K562 (cell line): Measurements from ENCODE around the gene RGS9BP. TPM values are rescaled to one million over a fixed set of nuclear protein-coding genes. Genes with fewer than 3 reads are reported as not detected.
"Not testable (repeated sequence)": the region's sequence is repeated elsewhere in the genome, so short reads cannot be mapped to it uniquely, and the experiment has no call there.

Experiments used
- CBX5 ChIP-seq: IDR thresholded peaks from 2 replicates; pipeline ENCODE4 v1.6.1; 2014; ENCODE audit warnings: low read depth, borderline replicate concordance
- CEBPG ChIP-seq, 3 experiments: fragments of 200-800 bp in 1 of 3; sonication (Bioruptor generic) in 1 of 3; sonication (generic) in 1 of 3; formaldehyde crosslinking in 1 of 3; IDR thresholded peaks in 2 of 3; conservative IDR thresholded peaks in 1 of 3; 2 replicates each; pipeline versions ENCODE4 v1.6.1 to v1.8.0; 2016 to 2022; ENCODE audit warnings: missing compliant biosample characterization in 2 of 3, missing genetic modification characterization in 2 of 3, mild to moderate bottlenecking in 1 of 3, missing genetic modification reagents in 1 of 3
- CHCHD3 ChIP-seq: fragments of 250-450 bp; sonication (Bioruptor Pico); IDR thresholded peaks from 2 replicates; pipeline ENCODE4 v2.1.2; 2022; ENCODE audit warnings: mild to moderate bottlenecking
- E2F4 ChIP-seq: sonication (generic); formaldehyde crosslinking; IDR thresholded peaks from 2 replicates; pipeline ENCODE4 v1.8.0; 2022; ENCODE audit warnings: mild to moderate bottlenecking, low read depth, missing genetic modification reagents
- ESRRA ChIP-seq: fragments of 450-650 bp; IDR thresholded peaks from 2 replicates; pipeline ENCODE4 v1.6.1; 2014; ENCODE audit warnings: low read depth, mild to moderate bottlenecking, moderate library complexity, borderline replicate concordance
- GTF2A2 ChIP-seq: IDR thresholded peaks from 2 replicates; pipeline ENCODE4 v1.6.1; 2016; ENCODE audit warnings: mild to moderate bottlenecking, missing genetic modification characterization, missing compliant biosample characterization
- GTF2E2 ChIP-seq: fragments of 200-800 bp; sonication (Bioruptor generic); IDR thresholded peaks from 2 replicates; pipeline ENCODE4 v1.6.1; 2016; ENCODE audit warnings: missing genetic modification characterization, missing compliant biosample characterization
- MAFG ChIP-seq: fragments of 450-650 bp; conservative IDR thresholded peaks from 2 replicates; pipeline ENCODE4 v1.6.1; 2016; ENCODE audit warnings: missing genetic modification characterization, missing compliant biosample characterization
- MTA3 ChIP-seq: fragments of 450-650 bp; formaldehyde crosslinking; IDR thresholded peaks from 2 replicates; pipeline ENCODE4 v1.6.1; 2017; ENCODE audit warnings: mild to moderate bottlenecking, borderline replicate concordance
- POLR2AphosphoS2 ChIP-seq: IDR thresholded peaks from 2 replicates; pipeline ENCODE4 v1.6.1; 2012; ENCODE audit warnings: low read length, improper control_type of control experiment
- POLR2AphosphoS5 ChIP-seq: IDR thresholded peaks from 2 replicates; pipeline ENCODE4 v1.6.1; 2011; ENCODE audit warnings: mild to moderate bottlenecking, low read depth, low read length, moderate library complexity; ENCODE audit not compliant: control insufficient read depth, insufficient read depth
- POLR2G ChIP-seq: fragments of 200-400 bp; formaldehyde crosslinking; IDR thresholded peaks from 2 replicates; pipeline ENCODE4 v1.6.1; 2017; ENCODE audit warnings: low read depth, mild to moderate bottlenecking, antibody characterized with exemption, low read length, moderate library complexity
- RBFOX2 ChIP-seq: fragments of 200-400 bp; formaldehyde crosslinking; IDR thresholded peaks from 2 replicates; pipeline ENCODE4 v1.6.1; 2017; ENCODE audit warnings: low read depth, mild to moderate bottlenecking, low read length, moderate library complexity
- SRF ChIP-seq, 2 experiments: fragments of 250-450, 450-650 bp in 1 of 2; sonication (Bioruptor Pico) in 1 of 2; sonication (generic) in 1 of 2; formaldehyde crosslinking; IDR thresholded peaks; 2 replicates each; pipeline versions ENCODE4 v1.5.0 to v1.5.1; 2020 to 2022; ENCODE audit warnings: mild to moderate bottlenecking in 1 of 2, missing genetic modification reagents in 1 of 2
- TAF1 ChIP-seq: IDR thresholded peaks from 2 replicates; pipeline ENCODE4 v1.6.1; 2011; ENCODE audit warnings: mild to moderate bottlenecking, low read length, moderate library complexity; ENCODE audit not compliant: insufficient read depth, control insufficient read depth, severe bottlenecking; ENCODE audit errors: extremely low read depth
- TBP ChIP-seq: optimal IDR thresholded peaks from 2 replicates; pipeline ENCODE3; 2011; ENCODE audit warnings: low read depth, low read length, improper control_type of control experiment
- TFAP4 ChIP-seq: sonication (generic); formaldehyde crosslinking; IDR thresholded peaks from 2 replicates; pipeline ENCODE4 v1.8.0; 2022; ENCODE audit warnings: missing genetic modification reagents, mild to moderate bottlenecking, moderate library complexity, borderline replicate concordance
- polyA plus RNA-seq, 8 experiments: library from polyadenylated mRNA; depleted of rRNA in 4 of 8; stranded (reverse) in 5 of 8; unstranded in 3 of 8; fragments of >200 nt; fragmentation: Nextera tagmentation in 2 of 8; fragmentation: Illumina TruSeq in 1 of 8; extraction: Ambion mirVana in 2 of 8; extraction: Trizol in 1 of 8; gene quantifications; 2 replicates each; pipeline versions ENCODE4 v1.2.1 to v1.2.3, GENCODE V29; 2011 to 2014; ENCODE audit warnings: inconsistent platforms in 1 of 8, missing spikeins in 1 of 8
- total RNA-seq, 7 experiments: library from RNA; depleted of rRNA in 6 of 7; stranded (reverse); fragments of >200 nt in 6 of 7; fragmentation: Illumina TruSeq in 2 of 7; extraction: Trizol in 2 of 7; gene quantifications; 2 replicates each; pipeline versions ENCODE4 v1.2.1 to v1.2.3, GENCODE V29; 2011 to 2021; ENCODE audit warnings: low replicate concordance in 1 of 7
- TF ChIP-seq, protein P1 (sequence below): sonication (generic); formaldehyde crosslinking; IDR thresholded peaks from 2 replicates; pipeline ENCODE4 v1.8.1; 2023; ENCODE audit warnings: mild to moderate bottlenecking, missing genetic modification reagents, moderate library complexity
- TF ChIP-seq, protein P2 (sequence below): fragments of 450-650 bp; IDR thresholded peaks from 2 replicates; pipeline ENCODE4 v1.6.1; 2016; ENCODE audit warnings: mild to moderate bottlenecking

Gene RGS9BP
- total and polyA plus RNA-seq, 9 of the 15 experiments (the other 6 are each of a cell fraction or from before 2014, with no cell fraction given): 0.03 to 1.3 (median 0.49) TPM

- TF ChIP-seq RBFOX2 (peak; percentile 34; the same call in 1 of the 2 replicates), CBX5 (peak; percentile 66; the same call in 1 of the 2 replicates), TAF1 (peak; percentile 67), CEBPG (tag; conservative IDR thresholded peaks at IDR 0.05 in 1 of 2, IDR thresholded peaks at IDR 0.05 in 1 of 2) (peak in 1 of 2 experiments; percentile 25; a peak in 1 of 4 replicates), ESRRA (peak; percentile 9; the same call in 1 of the 2 replicates), E2F4 (CRISPR knock-in tag) (0 out of 2 replicates have a peak, but pooled peaks have one; percentile 16), GTF2E2 (peak; percentile 55; the same call in 1 of the 2 replicates), TBP (peak; percentile 70), TFAP4 (peak; percentile 18; the same call in 1 of the 2 replicates), POLR2AphosphoS2 (0 out of 2 replicates have a peak, but pooled peaks have one; percentile 44), GTF2A2 (tag) (0 out of 2 replicates have a peak, but pooled peaks have one; percentile 24), MTA3 (peak; percentile 96), MAFG (peak; percentile 29; the same call in 1 of the 2 replicates), SRF (CRISPR knock-in tag; IDR thresholded peaks at IDR 0.05) (peak in 1 of 2 experiments; percentile 94; a peak in 2 of 4 replicates), CHCHD3 (CRISPR knock-in tag) (0 out of 2 replicates have a peak, but pooled peaks have one; percentile 35), POLR2G (peak; percentile 72), POLR2AphosphoS5 (peak; percentile 85)
- TF ChIP-seq CEBPG (CRISPR knock-in tag; IDR thresholded peaks at IDR 0.05): not testable (repeated sequence)
- TF ChIP-seq, protein P1, sequence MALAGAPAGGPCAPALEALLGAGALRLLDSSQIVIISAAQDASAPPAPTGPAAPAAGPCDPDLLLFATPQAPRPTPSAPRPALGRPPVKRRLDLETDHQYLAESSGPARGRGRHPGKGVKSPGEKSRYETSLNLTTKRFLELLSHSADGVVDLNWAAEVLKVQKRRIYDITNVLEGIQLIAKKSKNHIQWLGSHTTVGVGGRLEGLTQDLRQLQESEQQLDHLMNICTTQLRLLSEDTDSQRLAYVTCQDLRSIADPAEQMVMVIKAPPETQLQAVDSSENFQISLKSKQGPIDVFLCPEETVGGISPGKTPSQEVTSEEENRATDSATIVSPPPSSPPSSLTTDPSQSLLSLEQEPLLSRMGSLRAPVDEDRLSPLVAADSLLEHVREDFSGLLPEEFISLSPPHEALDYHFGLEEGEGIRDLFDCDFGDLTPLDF: peak; percentile 57
- TF ChIP-seq, protein P2, sequence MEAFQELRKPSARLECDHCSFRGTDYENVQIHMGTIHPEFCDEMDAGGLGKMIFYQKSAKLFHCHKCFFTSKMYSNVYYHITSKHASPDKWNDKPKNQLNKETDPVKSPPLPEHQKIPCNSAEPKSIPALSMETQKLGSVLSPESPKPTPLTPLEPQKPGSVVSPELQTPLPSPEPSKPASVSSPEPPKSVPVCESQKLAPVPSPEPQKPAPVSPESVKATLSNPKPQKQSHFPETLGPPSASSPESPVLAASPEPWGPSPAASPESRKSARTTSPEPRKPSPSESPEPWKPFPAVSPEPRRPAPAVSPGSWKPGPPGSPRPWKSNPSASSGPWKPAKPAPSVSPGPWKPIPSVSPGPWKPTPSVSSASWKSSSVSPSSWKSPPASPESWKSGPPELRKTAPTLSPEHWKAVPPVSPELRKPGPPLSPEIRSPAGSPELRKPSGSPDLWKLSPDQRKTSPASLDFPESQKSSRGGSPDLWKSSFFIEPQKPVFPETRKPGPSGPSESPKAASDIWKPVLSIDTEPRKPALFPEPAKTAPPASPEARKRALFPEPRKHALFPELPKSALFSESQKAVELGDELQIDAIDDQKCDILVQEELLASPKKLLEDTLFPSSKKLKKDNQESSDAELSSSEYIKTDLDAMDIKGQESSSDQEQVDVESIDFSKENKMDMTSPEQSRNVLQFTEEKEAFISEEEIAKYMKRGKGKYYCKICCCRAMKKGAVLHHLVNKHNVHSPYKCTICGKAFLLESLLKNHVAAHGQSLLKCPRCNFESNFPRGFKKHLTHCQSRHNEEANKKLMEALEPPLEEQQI: peak; percentile 85
Observed at GRCh38 chr19:32693151-32694108, 17.8 kb downstream of the RGS9BP start (continued).
